Loucy (cell line): ENCODE measurements around the gene DNASE1L3.

Experiments used
- CTCF ChIP-seq: fragments of 200-600 bp; sonication (generic); conservative IDR thresholded peaks from 2 replicates; pipeline ENCODE4 v1.5.1; 2014; ENCODE audit warnings: mild to moderate bottlenecking, antibody characterized with exemption, low read length
- EZH2phosphoT487 ChIP-seq: fragments of 200-600 bp; IDR thresholded peaks from 2 replicates; pipeline ENCODE4 v1.6.1; 2018; ENCODE audit warnings: antibody characterized with exemption, mild to moderate bottlenecking, moderate library complexity, borderline replicate concordance

DNA sequence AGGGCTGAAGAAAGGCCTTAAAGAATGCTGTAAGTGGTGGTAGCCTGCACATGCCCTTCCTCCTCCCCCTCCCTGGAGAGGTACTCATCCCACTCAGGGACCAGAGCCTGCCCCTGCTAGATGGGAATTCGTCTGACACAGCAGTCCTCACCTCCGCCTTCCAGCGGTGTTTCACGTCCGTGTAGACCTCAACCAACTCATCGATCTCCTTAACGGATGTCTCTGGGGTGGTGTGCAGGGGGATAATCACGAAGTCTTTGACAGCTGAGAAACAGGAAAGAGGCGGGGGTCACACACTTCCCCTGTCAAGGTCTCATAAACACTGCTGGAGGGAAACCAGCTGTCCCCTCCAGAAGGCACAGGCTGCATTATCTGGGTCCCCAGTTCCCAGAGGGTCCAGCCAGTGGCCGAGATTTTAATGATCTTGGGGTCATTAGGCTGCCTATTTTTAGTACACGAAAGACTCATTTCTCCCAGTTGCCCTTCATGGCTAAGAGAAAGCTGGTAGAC is 9.9 kb downstream of the DNASE1L3 start:
- TF ChIP-seq CTCF (no peak), EZH2phosphoT487 (no peak)
